ENCODE measurements around the gene OGT. TPM values are rescaled to one million over a fixed set of nuclear protein-coding genes. Genes with fewer than 3 reads are reported as not detected.

The OGT gene
- total RNA-seq, 1 experiment from 2014 or later: 116 TPM

DNA sequence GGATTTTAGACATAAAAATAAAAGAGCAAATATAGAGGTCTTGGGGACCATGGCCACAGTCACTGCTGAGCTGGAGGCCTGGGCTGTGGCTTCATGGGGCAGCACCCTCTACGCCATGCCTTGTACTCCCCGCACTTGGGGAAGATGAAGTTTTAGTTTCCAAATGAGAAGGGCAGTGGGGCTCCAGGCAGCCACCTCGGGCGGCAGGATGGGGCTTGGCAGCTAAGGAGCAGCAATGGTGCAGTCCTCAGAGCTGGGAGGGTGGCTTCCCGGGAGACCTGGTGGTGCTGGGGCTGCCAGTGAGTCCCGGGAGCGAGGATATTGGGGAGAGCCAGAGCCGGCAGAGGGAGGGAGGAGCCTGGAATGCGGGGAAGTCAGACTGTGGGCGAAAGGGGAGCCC is 83.0 kb downstream of the OGT start:
- DNase-seq: no peak
- Histone ChIP-seq H3K18ac (ENCODE audit: insufficient read length, low read depth, low read length) (no peak overlapping the region), H4K20me1 (ENCODE audit: control insufficient read depth, insufficient read depth, insufficient read length) (no peaks in the 10 kb centered on the region), H3K4me2 (ENCODE audit: insufficient read depth, insufficient read length, low read length) (no peak overlapping the region), H3K14ac (ENCODE audit: insufficient read depth, low read length) (no peak overlapping the region), H2BK5ac (ENCODE audit: insufficient read length, low read length) (no peak overlapping the region), H3K27ac (ENCODE audit: insufficient read length, low read depth, low read length) (no peak overlapping the region), H3K9ac (ENCODE audit: extremely low read depth, insufficient read length, low read length) (no peak overlapping the region), H3K23me2 (ENCODE audit: insufficient read length, low read depth, low read length, poor library complexity, severe bottlenecking) (no peaks in the 10 kb centered on the region), H2BK120ac (ENCODE audit: low read depth, low read length, poor library complexity, severe bottlenecking) (no peak overlapping the region), H3K4ac (ENCODE audit: low read depth, low read length) (no peak overlapping the region), H2AK5ac (ENCODE audit: insufficient read length, low read length) (no peak overlapping the region), H4K5ac (ENCODE audit: insufficient read length, low read depth, low read length) (no peak overlapping the region), H4K91ac (ENCODE audit: insufficient read length, low read depth, low read length) (no peak overlapping the region), H3K4me1 (ENCODE audit: insufficient read depth, low read length) (no peaks in the 10 kb centered on the region), H3K79me2 (ENCODE audit: insufficient read depth, low read length) (no peaks in the 10 kb centered on the region), H2BK15ac (ENCODE audit: low read depth, low read length) (no peak overlapping the region), H2BK12ac (ENCODE audit: insufficient read length, low read depth, low read length) (no peak overlapping the region), H4K8ac (replicated peaks; ENCODE audit: insufficient read length, low read depth, low read length) (no peak overlapping the region), H3K79me1 (ENCODE audit: insufficient read depth, low read depth, low read length, poor library complexity, severe bottlenecking) (no peaks in the 10 kb centered on the region), H3K27me3 (ENCODE audit: insufficient read depth, low read length) (no peaks in the 10 kb centered on the region), H3T11ph (ENCODE audit: low read length) (no peak overlapping the region), H3K23ac (ENCODE audit: insufficient read length, low read depth, low read length) (no peak overlapping the region), H2BK20ac (ENCODE audit: low read depth, low read length, poor library complexity, severe bottlenecking) (no peak overlapping the region), H3K9me3 (ENCODE audit: control insufficient read depth, low read depth, low read length) (peaks cover 48% of the 10 kb centered on the region), H3K56ac (ENCODE audit: insufficient read length, low read depth, low read length) (no peak overlapping the region), H2AFZ (ENCODE audit: low read length) (no peak overlapping the region)
- Mint-ChIP-seq H3K27ac (peak overlapping the region in 1 of 3 experiments; percentile 34; a peak in 1 of 7 replicates), H3K27me3 (ENCODE audit: low read depth) (no peaks in the 10 kb centered on the region), H3K36me3 (ENCODE audit: insufficient read depth in 1 of 3, low read depth in 3 of 3) (peaks cover 9 to 32% (median 12%) of the 10 kb centered on the region in 3 experiments), H3K4me1 (0 out of 4 replicates have a peak, but pooled peaks cover 0 to 5% of the 10 kb centered on the region in 2 experiments), H3K4me3 (no peak overlapping the region), H3K9me3 (peaks cover 71 to 86% of the 10 kb centered on the region in 2 experiments)
- TF ChIP-seq, protein P1, sequence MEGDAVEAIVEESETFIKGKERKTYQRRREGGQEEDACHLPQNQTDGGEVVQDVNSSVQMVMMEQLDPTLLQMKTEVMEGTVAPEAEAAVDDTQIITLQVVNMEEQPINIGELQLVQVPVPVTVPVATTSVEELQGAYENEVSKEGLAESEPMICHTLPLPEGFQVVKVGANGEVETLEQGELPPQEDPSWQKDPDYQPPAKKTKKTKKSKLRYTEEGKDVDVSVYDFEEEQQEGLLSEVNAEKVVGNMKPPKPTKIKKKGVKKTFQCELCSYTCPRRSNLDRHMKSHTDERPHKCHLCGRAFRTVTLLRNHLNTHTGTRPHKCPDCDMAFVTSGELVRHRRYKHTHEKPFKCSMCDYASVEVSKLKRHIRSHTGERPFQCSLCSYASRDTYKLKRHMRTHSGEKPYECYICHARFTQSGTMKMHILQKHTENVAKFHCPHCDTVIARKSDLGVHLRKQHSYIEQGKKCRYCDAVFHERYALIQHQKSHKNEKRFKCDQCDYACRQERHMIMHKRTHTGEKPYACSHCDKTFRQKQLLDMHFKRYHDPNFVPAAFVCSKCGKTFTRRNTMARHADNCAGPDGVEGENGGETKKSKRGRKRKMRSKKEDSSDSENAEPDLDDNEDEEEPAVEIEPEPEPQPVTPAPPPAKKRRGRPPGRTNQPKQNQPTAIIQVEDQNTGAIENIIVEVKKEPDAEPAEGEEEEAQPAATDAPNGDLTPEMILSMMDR (conservative IDR thresholded peaks at IDR 0.05): no peak
- no CpG with 5 or more reads among the region's 10 CpGs for WGBS (ENCODE audit: extremely low coverage, insufficient read length, low lambda C conversion rate)
